DOHH2 (cell line): ENCODE measurements around the gene SPDYC.

Experiments used
- EZH2phosphoT487 ChIP-seq: fragments of 200-600 bp; sonication (generic); IDR thresholded peaks from 2 replicates; pipeline ENCODE4 v1.6.1; 2017; ENCODE audit warnings: borderline replicate concordance, mild to moderate bottlenecking, antibody characterized with exemption, low read length, moderate library complexity, mixed read lengths
- TF ChIP-seq, protein P1 (sequence below): fragments of 200-600 bp; sonication (generic); IDR thresholded peaks from one replicate; pipeline ENCODE4 v1.5.1; 2014; ENCODE audit warnings: antibody characterized with exemption, mild to moderate bottlenecking, low read depth, low read length; ENCODE audit not compliant: poor library complexity, severe bottlenecking

DNA sequence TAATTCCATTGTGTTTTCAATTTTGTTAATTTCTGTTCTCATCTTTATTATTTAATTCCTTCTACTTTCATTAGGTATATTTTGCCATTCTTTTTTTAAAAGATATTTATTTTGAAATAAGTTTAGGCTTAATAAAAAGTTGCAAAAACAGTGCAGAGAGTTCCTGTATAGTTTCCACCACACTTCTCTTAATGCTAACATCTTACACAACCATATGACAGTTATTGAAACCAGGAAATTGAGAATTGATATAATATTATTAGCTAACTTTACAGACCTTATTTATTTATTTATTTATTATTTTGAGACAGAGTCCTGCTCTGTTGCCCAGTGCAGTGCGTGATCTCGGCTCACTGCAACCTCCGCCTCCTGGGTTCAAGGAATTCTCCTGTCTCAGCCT is 13.8 kb upstream of the SPDYC start:
- TF ChIP-seq, protein P1, sequence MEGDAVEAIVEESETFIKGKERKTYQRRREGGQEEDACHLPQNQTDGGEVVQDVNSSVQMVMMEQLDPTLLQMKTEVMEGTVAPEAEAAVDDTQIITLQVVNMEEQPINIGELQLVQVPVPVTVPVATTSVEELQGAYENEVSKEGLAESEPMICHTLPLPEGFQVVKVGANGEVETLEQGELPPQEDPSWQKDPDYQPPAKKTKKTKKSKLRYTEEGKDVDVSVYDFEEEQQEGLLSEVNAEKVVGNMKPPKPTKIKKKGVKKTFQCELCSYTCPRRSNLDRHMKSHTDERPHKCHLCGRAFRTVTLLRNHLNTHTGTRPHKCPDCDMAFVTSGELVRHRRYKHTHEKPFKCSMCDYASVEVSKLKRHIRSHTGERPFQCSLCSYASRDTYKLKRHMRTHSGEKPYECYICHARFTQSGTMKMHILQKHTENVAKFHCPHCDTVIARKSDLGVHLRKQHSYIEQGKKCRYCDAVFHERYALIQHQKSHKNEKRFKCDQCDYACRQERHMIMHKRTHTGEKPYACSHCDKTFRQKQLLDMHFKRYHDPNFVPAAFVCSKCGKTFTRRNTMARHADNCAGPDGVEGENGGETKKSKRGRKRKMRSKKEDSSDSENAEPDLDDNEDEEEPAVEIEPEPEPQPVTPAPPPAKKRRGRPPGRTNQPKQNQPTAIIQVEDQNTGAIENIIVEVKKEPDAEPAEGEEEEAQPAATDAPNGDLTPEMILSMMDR = no peak
- no peak for TF ChIP-seq EZH2phosphoT487
